Measurements from ENCODE around the gene AOC3.
"Not testable (repeated sequence)": the region's sequence is repeated elsewhere in the genome, so short reads cannot be mapped to it uniquely, and the experiment has no call there.

The AOC3 gene

GRCh38 chr17:42844761-42845555 lies 6.0 kb upstream of the AOC3 start:
- DNase-seq: no peak

- DNase-seq: no peak
These were observed 5.5 kb upstream of the AOC3 start for GRCh38 chr17:42845556-42845917.

GRCh38 chr17:42845918-42846593 lies 4.9 kb upstream of the AOC3 start:
- DNase-seq: no peak

- DNase-seq: no peak
These were observed 4.3 kb upstream of the AOC3 start for GRCh38 chr17:42846594-42847280.

GRCh38 chr17:42848093-42848492 lies 2.9 kb upstream of the AOC3 start:
- DNase-seq: no peak

GRCh38 chr17:42849031-42849430 lies 2.0 kb upstream of the AOC3 start:
- no peak for DNase-seq

- DNase-seq: no peak
These were observed 1.4 kb upstream of the AOC3 start for GRCh38 chr17:42849451-42850181.

- not testable (repeated sequence) for DNase-seq
These were observed 607 bp downstream of the AOC3 start for GRCh38 chr17:42851371-42852240.

- no peak for DNase-seq
These were observed 1.4 kb downstream of the AOC3 start for GRCh38 chr17:42852351-42852750.

- DNase-seq: no peak
These were observed 2.0 kb downstream of the AOC3 start for GRCh38 chr17:42853004-42853403.

- no peak for DNase-seq
These were observed 2.6 kb downstream of the AOC3 start for GRCh38 chr17:42853597-42853967.

- DNase-seq: no peak
These were observed 3.2 kb downstream of the AOC3 start for GRCh38 chr17:42853968-42854790.

- DNase-seq: no peak
These were observed 4.1 kb downstream of the AOC3 start for GRCh38 chr17:42855048-42855596.

- DNase-seq: not testable (repeated sequence)
These were observed 5.1 kb downstream of the AOC3 start for GRCh38 chr17:42856093-42856492.

- DNase-seq: not testable (repeated sequence)
These were observed 5.5 kb downstream of the AOC3 start for GRCh38 chr17:42856516-42856915.

GRCh38 chr17:42857389-42857788 lies 6.4 kb downstream of the AOC3 start:
- no peak for DNase-seq

- DNase-seq: no peak
These were observed 14.7 kb downstream of the AOC3 start for GRCh38 chr17:42865638-42866094.

- no peak for DNase-seq
These were observed 15.2 kb downstream of the AOC3 start for GRCh38 chr17:42866216-42866615.

- DNase-seq: no peak
These were observed 15.9 kb downstream of the AOC3 start for GRCh38 chr17:42866631-42867575.
